GM10266 (cell line): ENCODE measurements around the gene CLEC7A.

Experiments
- DNase-seq: peaks from one replicate; pipeline ENCODE4 v3.0.0; 2012; ENCODE audit errors: extremely low spot score
- TF ChIP-seq, protein P1 (sequence below): IDR thresholded peaks from 2 replicates; pipeline ENCODE4 v1.5.1; 2012; ENCODE audit warnings: mild to moderate bottlenecking, low read depth; ENCODE audit not compliant: control insufficient read depth, insufficient read depth; ENCODE audit errors: missing control alignments

The CLEC7A gene

DNA sequence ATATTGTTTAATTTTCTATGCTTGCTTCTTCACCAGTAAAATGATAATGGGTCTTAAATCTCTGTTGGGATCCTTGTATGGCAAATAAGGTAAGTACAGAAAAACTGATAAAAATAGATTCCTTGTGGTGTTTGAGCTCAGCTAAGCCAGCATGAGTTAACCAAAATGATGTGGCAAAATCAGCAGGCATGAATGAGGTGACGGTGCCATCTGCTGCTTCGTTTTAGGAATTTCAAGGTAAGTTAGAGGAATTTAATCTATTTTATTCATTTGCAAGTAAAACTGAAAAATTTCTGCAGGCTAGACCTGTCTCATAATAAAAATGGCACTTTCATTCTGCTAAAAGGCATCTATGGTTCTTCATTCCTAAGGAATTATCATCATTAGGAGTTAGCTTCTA, 10.0 kb upstream of the CLEC7A start:
- peak; percentile 22 for DNase-seq

DNA sequence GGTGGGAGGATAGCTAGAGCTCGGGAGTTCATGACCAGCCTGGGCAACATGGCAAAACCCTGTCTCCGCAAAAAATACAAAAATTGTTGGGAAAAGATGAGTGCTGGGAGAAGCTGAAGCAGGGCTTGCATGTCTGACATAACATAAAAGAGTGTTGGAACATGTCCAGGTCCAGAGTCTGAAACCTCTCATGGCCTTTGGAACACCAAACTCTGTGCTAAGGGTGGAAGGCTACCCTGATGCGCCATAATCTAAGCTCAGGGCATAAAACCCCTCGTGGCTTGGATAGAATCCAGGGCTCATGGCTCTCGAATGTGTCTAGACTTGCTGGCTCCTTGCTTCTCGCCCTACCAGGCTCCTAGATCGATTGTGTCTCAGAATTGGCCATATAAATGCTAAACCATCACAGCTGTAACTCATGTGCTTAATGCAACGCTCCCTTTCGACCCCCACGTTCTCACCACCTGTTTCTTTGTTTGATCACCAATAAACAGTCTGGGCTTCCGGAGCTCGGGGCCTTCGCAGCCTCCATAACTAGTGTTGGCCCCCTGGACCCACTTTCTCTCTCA, 6.7 kb upstream of the CLEC7A start:
- no peak for DNase-seq

More for the DNA sequence above, 10.0 kb upstream of the CLEC7A start:
- TF ChIP-seq, protein P1, sequence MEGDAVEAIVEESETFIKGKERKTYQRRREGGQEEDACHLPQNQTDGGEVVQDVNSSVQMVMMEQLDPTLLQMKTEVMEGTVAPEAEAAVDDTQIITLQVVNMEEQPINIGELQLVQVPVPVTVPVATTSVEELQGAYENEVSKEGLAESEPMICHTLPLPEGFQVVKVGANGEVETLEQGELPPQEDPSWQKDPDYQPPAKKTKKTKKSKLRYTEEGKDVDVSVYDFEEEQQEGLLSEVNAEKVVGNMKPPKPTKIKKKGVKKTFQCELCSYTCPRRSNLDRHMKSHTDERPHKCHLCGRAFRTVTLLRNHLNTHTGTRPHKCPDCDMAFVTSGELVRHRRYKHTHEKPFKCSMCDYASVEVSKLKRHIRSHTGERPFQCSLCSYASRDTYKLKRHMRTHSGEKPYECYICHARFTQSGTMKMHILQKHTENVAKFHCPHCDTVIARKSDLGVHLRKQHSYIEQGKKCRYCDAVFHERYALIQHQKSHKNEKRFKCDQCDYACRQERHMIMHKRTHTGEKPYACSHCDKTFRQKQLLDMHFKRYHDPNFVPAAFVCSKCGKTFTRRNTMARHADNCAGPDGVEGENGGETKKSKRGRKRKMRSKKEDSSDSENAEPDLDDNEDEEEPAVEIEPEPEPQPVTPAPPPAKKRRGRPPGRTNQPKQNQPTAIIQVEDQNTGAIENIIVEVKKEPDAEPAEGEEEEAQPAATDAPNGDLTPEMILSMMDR = peak; percentile 46

DNA sequence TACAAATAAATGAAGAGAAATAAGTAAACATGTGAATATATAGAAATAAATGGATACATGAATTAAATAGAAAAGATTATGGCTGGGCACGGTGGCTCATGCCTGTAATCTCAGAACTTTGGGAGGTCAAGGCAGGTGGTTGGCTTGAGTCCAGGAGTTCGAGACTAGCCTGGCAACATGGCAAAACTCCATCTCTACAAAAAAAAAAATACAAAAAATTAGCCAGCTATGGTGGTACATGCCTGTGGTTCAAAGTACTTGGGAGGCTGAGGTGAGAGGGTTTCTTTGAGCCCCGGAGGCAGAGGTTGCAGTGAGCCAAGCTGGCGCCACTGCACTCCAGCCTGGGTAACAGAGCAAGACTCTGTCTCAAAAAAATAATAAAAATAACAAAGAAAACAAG, 5.1 kb upstream of the CLEC7A start:
- no peak for DNase-seq
- TF ChIP-seq, protein P1 = no peak

More for the DNA sequence above, 6.7 kb upstream of the CLEC7A start:
- TF ChIP-seq, protein P1 = no peak

DNA sequence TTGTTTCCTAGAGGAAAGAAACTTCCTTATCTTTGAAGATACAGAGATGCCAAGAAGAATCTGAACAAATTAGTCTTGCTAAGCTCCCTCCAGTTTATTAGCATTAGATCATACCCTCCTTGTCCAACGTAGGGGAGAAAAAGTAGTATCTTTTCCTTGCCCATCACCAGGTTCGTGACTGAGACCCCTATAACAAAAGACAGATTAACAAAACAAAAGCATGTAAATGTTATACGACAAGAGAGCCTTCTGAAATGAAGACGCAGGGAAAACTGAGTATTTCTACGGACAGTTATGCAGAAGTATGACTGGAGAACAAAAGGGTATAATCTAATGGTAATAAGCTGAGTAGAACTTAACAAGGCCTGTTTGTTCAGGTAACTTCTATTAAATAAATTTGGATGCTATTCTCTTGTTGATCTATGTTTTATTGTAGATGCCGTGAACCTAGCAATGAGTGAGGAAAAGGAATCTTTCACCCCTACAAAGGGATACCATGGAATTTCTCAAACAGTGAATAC, 2.9 kb upstream of the CLEC7A start:
- TF ChIP-seq, protein P1 = no peak
- DNase-seq = no peak

DNA sequence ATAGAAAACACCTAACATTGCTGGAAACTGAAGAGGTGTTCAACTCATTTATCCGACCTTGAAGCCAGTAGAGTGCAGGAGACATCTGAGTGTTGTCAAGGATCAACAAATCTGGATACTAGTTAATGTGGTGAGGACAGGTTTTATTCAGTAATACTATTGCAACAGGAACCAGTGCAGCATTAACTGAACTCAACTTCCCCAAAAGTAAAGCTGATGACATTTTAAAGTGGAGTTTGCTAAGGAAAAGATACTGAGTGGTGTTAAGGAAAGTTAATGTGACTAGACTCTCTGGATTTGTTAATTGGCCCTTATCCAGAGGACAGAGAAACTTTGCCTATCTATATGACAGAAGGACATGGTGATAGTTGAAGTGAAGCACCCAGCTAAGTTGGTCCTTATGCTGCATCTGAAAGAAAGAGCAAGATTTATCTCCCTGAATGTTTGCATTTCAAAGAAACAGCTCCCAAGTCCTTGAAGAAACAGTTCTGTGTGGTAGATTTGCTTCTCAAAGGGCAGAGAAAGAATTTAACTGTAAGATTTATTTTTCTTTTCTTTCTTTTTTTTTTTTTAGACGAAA, 1.2 kb upstream of the CLEC7A start:
- DNase-seq = no peak
- TF ChIP-seq, protein P1 = no peak

DNA sequence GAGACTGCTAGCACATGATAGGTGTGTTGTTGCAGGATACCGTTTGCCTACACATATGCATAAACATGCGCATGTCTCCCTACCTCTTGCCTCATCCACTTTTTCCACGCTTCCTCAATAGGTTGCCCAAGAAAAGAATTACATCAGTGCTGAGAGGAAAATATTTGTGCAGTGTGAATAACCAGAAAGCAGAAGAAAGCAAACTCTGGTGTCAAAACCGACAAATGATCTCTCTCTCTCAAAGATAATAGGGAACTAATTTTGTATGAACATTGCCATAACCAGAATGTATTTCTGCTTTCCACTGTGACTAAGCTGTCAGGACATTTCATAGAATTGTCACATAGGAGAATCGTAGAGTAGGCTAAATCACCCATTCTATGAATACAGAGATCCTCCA, 1.3 kb downstream of the CLEC7A start:
- DNase-seq = no peak
- TF ChIP-seq, protein P1 = no peak

DNA sequence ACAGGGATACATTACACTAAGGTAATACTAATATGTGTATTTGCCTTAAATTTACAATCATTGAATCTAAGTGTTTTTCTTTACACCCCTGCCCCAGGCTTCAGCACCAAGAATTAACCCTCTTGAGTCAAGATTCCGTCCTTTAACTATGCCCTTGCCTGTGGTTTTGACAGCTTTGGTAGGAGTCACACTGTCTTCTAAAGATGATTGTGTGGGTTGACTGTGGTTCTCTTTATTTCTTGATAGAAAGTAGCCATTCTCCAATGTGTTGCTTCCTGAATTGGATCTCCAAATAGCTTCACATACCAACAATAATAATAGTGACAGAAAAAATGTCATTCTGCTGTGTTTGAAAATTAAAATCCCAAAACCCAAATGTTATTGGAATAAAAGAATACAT, 3.6 kb downstream of the CLEC7A start:
- TF ChIP-seq, protein P1 = no peak
- no peak for DNase-seq
